Heart left ventricle (tissue), 13 donors: ENCODE results near the gene TTLL12.

Experiments
- CTCF ChIP-seq, 12 donors: fragments of 200-600 bp; sonication (generic) in 4 of 12; IDR thresholded peaks; one replicate each; pipeline versions ENCODE4 v1.5.0 to v1.8.0; 2018 to 2022; ENCODE audit warnings: antibody characterized with exemption in 12 of 12, mild to moderate bottlenecking in 5 of 12
- POLR2A ChIP-seq, 2 donors: fragments of 450-650 bp; IDR thresholded peaks; one replicate each; pipeline ENCODE4 v1.6.1; 2017; ENCODE audit warnings: antibody characterized with exemption in 2 of 2, mild to moderate bottlenecking in 2 of 2, moderate library complexity in 2 of 2
- donor health status: ischemic (EF 13 %, LVEDD 7.1; RV severe dilation, severe dysfunction).
- donor health status: DM: no; HTN: yes; CAD: no.
- donor health status: DM: no; HTN: no; CAD: no.
- donor health status: ischemic (EF 25% LVEDD 6.9; RV normal size, moderate dysfunction).
- donor health status: ischemic (EF 25% LVEDD 5.7; RV mildly dilated, moderate dysfunction).
- donor health status: ischemic (EF 35%, LVEDD 5.7; RV mildly dilated, moderate dysfunction).
- donor health status: nonischemic (EF 11% LVEDD 7.7; RV severe dilation, severe dysfunction).
- donor health status: DM: yes; HTN: yes; CAD: no.
- donor health status: PGD.
- donor health status: ischemic (EF 29% LVEDD 5.4; RV normal size, mild dysfunction).
- donor health status: nonischemic (EF 23%, LVEDD 6.1; RV moderate dilation, normal function).

GRCh38 chr22:43118024-43118849 is 68.7 kb downstream of the TTLL12 start:
- no peak for TF ChIP-seq POLR2A (IDR thresholded peaks at IDR 0.05)
- no peak for TF ChIP-seq CTCF (IDR thresholded peaks at IDR 0.05)
